PC-9 (cell line): ENCODE data around the gene GLOD5. TPM values are rescaled to one million over a fixed set of nuclear protein-coding genes. Genes with fewer than 3 reads are reported as not detected.

Experiments used
- BruUV-seq: library from RNA; stranded (reverse); fragments of 400-500 nt; replicated peaks from 2 replicates; lab custom pipeline; 2021; lab: Mats Ljungman, UMichigan
- CTCF ChIA-PET: fragments of 300-600 bp; sonication (Branson Sonifier 250); formaldehyde crosslinking; loops from one replicate; lab custom pipeline; 2022; ENCODE audit warnings: antibody characterized with exemption; lab: Charles Lee
- POLR2A ChIA-PET: fragments of 300-600 bp; sonication (Branson Sonifier 250); formaldehyde crosslinking; loops from one replicate; lab custom pipeline; 2022; ENCODE audit warnings: antibody characterized with exemption; ENCODE audit not compliant: unreplicated experiment; lab: Charles Lee
- DNase-seq, 2 experiments: peaks; one replicate each; pipeline versions ENCODE4 v3.0.0 to v3.0.0-alpha.2; 2015 to 2022; ENCODE audit warnings: mixed read lengths in 1 of 2
- H2AFZ ChIP-seq: fragments of 200-600 bp; sonication (generic); 2 replicates; pipeline ENCODE4 v1.8.1; 2017; ENCODE audit warnings: antibody characterized with exemption
- H3F3A ChIP-seq: fragments of 200-600 bp; sonication (generic); 2 replicates; pipeline ENCODE4 v1.8.1; 2017; ENCODE audit warnings: antibody characterized with exemption, mild to moderate bottlenecking, low read depth; ENCODE audit not compliant: insufficient read depth
- H3K27ac ChIP-seq: fragments of 200-600 bp; sonication (generic); 2 replicates; pipeline ENCODE4 v1.6.1; 2016; ENCODE audit warnings: mixed run types
- H3K27me3 ChIP-seq: fragments of 200-600 bp; sonication (generic); 2 replicates; pipeline ENCODE4 v1.6.1; 2016; ENCODE audit warnings: low read depth, mixed run types; ENCODE audit not compliant: insufficient read depth
- H3K36me3 ChIP-seq: fragments of 200-600 bp; sonication (generic); 2 replicates; pipeline ENCODE4 v1.6.1; 2016; ENCODE audit warnings: low read depth, mixed run types
- H3K4me1 ChIP-seq: fragments of 200-600 bp; sonication (generic); replicated peaks from 2 replicates; pipeline ENCODE4 v1.6.1; 2016; ENCODE audit warnings: mixed run types; ENCODE audit not compliant: insufficient read depth
- H3K4me2 ChIP-seq: fragments of 200-600 bp; sonication (generic); 2 replicates; pipeline ENCODE4 v1.6.1; 2017; ENCODE audit warnings: mixed run types
- H3K4me3 ChIP-seq: fragments of 200-600 bp; sonication (generic); 2 replicates; pipeline ENCODE4 v1.6.1; 2016; ENCODE audit warnings: mixed run types
- H3K79me2 ChIP-seq: fragments of 200-600 bp; sonication (generic); 2 replicates; pipeline ENCODE4 v1.6.1; 2017; ENCODE audit warnings: low read depth, mixed run types
- H3K9me2 ChIP-seq: fragments of 200-600 bp; sonication (generic); 2 replicates; pipeline ENCODE4 v1.8.1; 2017; ENCODE audit warnings: mild to moderate bottlenecking; ENCODE audit not compliant: insufficient read depth
- H3K9me3 ChIP-seq: fragments of 200-600 bp; sonication (generic); 2 replicates; pipeline ENCODE4 v1.8.1; 2016; ENCODE audit warnings: low read depth; ENCODE audit not compliant: insufficient read depth
- H4K20me1 ChIP-seq: fragments of 200-600 bp; sonication (generic); 2 replicates; pipeline ENCODE4 v1.8.1; 2017; ENCODE audit not compliant: insufficient read depth
- CTCF ChIP-seq: fragments of 200-600 bp; sonication (generic); conservative IDR thresholded peaks from 2 replicates; pipeline ENCODE4 v1.6.1; 2017; ENCODE audit warnings: mixed run types, antibody characterized with exemption, mild to moderate bottlenecking, moderate library complexity
- EZH2 ChIP-seq: fragments of 200-600 bp; sonication (generic); IDR thresholded peaks from 2 replicates; pipeline ENCODE4 v1.8.0; 2017; ENCODE audit warnings: antibody characterized with exemption, low read depth
- intact Hi-C: fragments of 100-400 bp; cut with micrococcal nuclease; formaldehyde crosslinking; loops from one replicate; pipeline ENCODE4 v1.10.0; 2022; ENCODE audit not compliant: unreplicated experiment
- total RNA-seq: library from RNA; stranded (reverse); gene quantifications from 2 replicates; pipeline ENCODE4 v1.2.3, GENCODE V29; 2021

Gene GLOD5
- total RNA-seq, 1 experiment from 2014 or later: not detected

GRCh38 chrX:48714573-48714972 lies 47.0 kb upstream of the GLOD5 start:
- no peak overlapping the region for H2AFZ ChIP-seq
- DNase-seq: no peak
- intact Hi-C loops: no loop called here
- no peaks in the 10 kb centered on the region for H3K9me3 ChIP-seq
- no peaks in the 10 kb centered on the region for H3K9me2 ChIP-seq
- TF ChIP-seq EZH2: no peak
- TF ChIP-seq CTCF: no peak
- no peaks in the 10 kb centered on the region for H4K20me1 ChIP-seq
- no peaks in the 10 kb centered on the region for H3K4me1 ChIP-seq
- H3K27me3 ChIP-seq: no peaks in the 10 kb centered on the region
- CTCF ChIA-PET: no interaction called here
- no peaks in the 10 kb centered on the region for H3F3A ChIP-seq
- POLR2A ChIA-PET: no interaction called here
- no peak overlapping the region for H3K4me2 ChIP-seq
- H3K79me2 ChIP-seq: no peaks in the 10 kb centered on the region
- H3K36me3 ChIP-seq: no peaks in the 10 kb centered on the region
- H3K27ac ChIP-seq: no peak overlapping the region
- H3K4me3 ChIP-seq: no peak overlapping the region
- no TSS peak for BruUV-seq

GRCh38 chrX:48715072-48715471 lies 46.5 kb upstream of the GLOD5 start:
- Histone ChIP-seq H4K20me1 (no peaks in the 10 kb centered on the region), H3K79me2 (no peaks in the 10 kb centered on the region), H3K9me3 (no peaks in the 10 kb centered on the region), H3K27ac (no peak overlapping the region), H3K4me3 (no peak overlapping the region), H3K27me3 (no peaks in the 10 kb centered on the region), H2AFZ (no peak overlapping the region), H3K4me1 (no peaks in the 10 kb centered on the region), H3F3A (no peaks in the 10 kb centered on the region), H3K4me2 (no peak overlapping the region), H3K36me3 (no peaks in the 10 kb centered on the region), H3K9me2 (no peaks in the 10 kb centered on the region)
- ChIA-PET POLR2A (no interaction called here), CTCF (no interaction called here)
- DNase-seq: no peak
- intact Hi-C loops: no loop called here
- TF ChIP-seq CTCF (no peak), EZH2 (no peak)
- no TSS peak for BruUV-seq

GRCh38 chrX:48715876-48716502 lies 45.6 kb upstream of the GLOD5 start:
- Histone ChIP-seq H3K27me3 (no peaks in the 10 kb centered on the region), H3K27ac (no peak overlapping the region), H3K4me1 (no peaks in the 10 kb centered on the region), H4K20me1 (no peaks in the 10 kb centered on the region), H3K79me2 (no peaks in the 10 kb centered on the region), H3F3A (no peaks in the 10 kb centered on the region), H3K9me2 (no peaks in the 10 kb centered on the region), H3K4me2 (no peak overlapping the region), H3K36me3 (no peaks in the 10 kb centered on the region), H3K9me3 (no peaks in the 10 kb centered on the region), H2AFZ (no peak overlapping the region), H3K4me3 (no peak overlapping the region)
- no peak for TF ChIP-seq CTCF
- no peak for TF ChIP-seq EZH2
- intact Hi-C loops: no loop called here
- no peak for DNase-seq
- no TSS peak for BruUV-seq
- POLR2A ChIA-PET: no interaction called here
- CTCF ChIA-PET: no interaction called here
